Hepatocyte (in vitro differentiated cells): ENCODE data around the gene STX8.

ENCODE experiments used
- CTCF ChIP-seq: fragments of 200-600 bp; sonication (generic); IDR thresholded peaks from 2 replicates; pipeline ENCODE4 v1.5.1; 2016; ENCODE audit warnings: antibody characterized with exemption, mild to moderate bottlenecking; ENCODE audit not compliant: poor library complexity
- EZH2 ChIP-seq: fragments of 200-600 bp; sonication (generic); IDR thresholded peaks from 2 replicates; pipeline ENCODE4 v1.6.1; 2016; ENCODE audit warnings: antibody characterized with exemption, mild to moderate bottlenecking, borderline replicate concordance
- EZH2phosphoT487 ChIP-seq: fragments of 200-600 bp; sonication (generic); IDR thresholded peaks from one replicate; pipeline ENCODE4 v1.6.1; 2018; ENCODE audit warnings: antibody characterized with exemption, mild to moderate bottlenecking, low read depth, moderate library complexity; ENCODE audit not compliant: unreplicated experiment, severe bottlenecking

- no peak for TF ChIP-seq CTCF
- no peak for TF ChIP-seq EZH2
- TF ChIP-seq EZH2phosphoT487 = no peak
Observed at GRCh38 chr17:9457005-9457404, 118.6 kb downstream of the STX8 start.
